Ishikawa (cell line): ENCODE data around the gene LTF.

ENCODE experiments used
- CEBPB ChIP-seq: IDR thresholded peaks from 2 replicates; pipeline ENCODE4 v1.6.1; 2012
- CREB1 ChIP-seq: IDR thresholded peaks from 2 replicates; pipeline ENCODE4 v1.6.1; 2012; ENCODE audit warnings: low read depth
- EGR1 ChIP-seq: IDR thresholded peaks from 2 replicates; pipeline ENCODE4 v1.6.1; 2012
- EP300 ChIP-seq: IDR thresholded peaks from 2 replicates; pipeline ENCODE4 v1.6.1; 2012; ENCODE audit warnings: borderline replicate concordance
- FOXM1 ChIP-seq: IDR thresholded peaks from 2 replicates; pipeline ENCODE4 v1.6.1; 2012; ENCODE audit warnings: low read depth, borderline replicate concordance
- NFIC ChIP-seq: IDR thresholded peaks from 2 replicates; pipeline ENCODE4 v1.6.1; 2012
- RAD21 ChIP-seq: IDR thresholded peaks from 2 replicates; pipeline ENCODE4 v1.6.1; 2012; ENCODE audit warnings: low read depth
- REST ChIP-seq: IDR thresholded peaks from 2 replicates; pipeline ENCODE4 v1.6.1; 2012; ENCODE audit warnings: low read depth, mild to moderate bottlenecking
- TAF1 ChIP-seq: IDR thresholded peaks from 2 replicates; pipeline ENCODE4 v1.6.1; 2012; ENCODE audit warnings: low read depth, mild to moderate bottlenecking
- TCF12 ChIP-seq: IDR thresholded peaks from 2 replicates; pipeline ENCODE4 v1.6.1; 2012; ENCODE audit warnings: low read depth
- TEAD4 ChIP-seq: IDR thresholded peaks from 2 replicates; pipeline ENCODE4 v1.6.1; 2012
- YY1 ChIP-seq: IDR thresholded peaks from 2 replicates; pipeline ENCODE4 v1.6.1; 2012; ENCODE audit warnings: low read depth
- ZBTB7A ChIP-seq: IDR thresholded peaks from 2 replicates; pipeline ENCODE4 v1.6.1; 2012; ENCODE audit warnings: low read depth
- TF ChIP-seq, protein P1 (sequence below): IDR thresholded peaks from 2 replicates; pipeline ENCODE4 v1.6.1; 2012
- TF ChIP-seq, protein P2 (sequence below): IDR thresholded peaks from 2 replicates; pipeline ENCODE4 v1.6.1; 2012

Gene LTF

GRCh38 chr3:46407970-46408369 is 56.7 kb downstream of the LTF start:
- TF ChIP-seq, protein P1, sequence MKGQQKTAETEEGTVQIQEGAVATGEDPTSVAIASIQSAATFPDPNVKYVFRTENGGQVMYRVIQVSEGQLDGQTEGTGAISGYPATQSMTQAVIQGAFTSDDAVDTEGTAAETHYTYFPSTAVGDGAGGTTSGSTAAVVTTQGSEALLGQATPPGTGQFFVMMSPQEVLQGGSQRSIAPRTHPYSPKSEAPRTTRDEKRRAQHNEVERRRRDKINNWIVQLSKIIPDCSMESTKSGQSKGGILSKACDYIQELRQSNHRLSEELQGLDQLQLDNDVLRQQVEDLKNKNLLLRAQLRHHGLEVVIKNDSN: no peak
- TF ChIP-seq, protein P2, sequence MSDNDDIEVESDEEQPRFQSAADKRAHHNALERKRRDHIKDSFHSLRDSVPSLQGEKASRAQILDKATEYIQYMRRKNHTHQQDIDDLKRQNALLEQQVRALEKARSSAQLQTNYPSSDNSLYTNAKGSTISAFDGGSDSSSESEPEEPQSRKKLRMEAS: no peak
- TF ChIP-seq CEBPB: no peak
- TF ChIP-seq TCF12: no peak
- TF ChIP-seq EGR1: no peak
- TF ChIP-seq RAD21: no peak
- TF ChIP-seq REST: no peak
- TF ChIP-seq TEAD4: no peak
- TF ChIP-seq NFIC: no peak
- TF ChIP-seq CREB1: no peak
- TF ChIP-seq TAF1: no peak
- no peak for TF ChIP-seq FOXM1
- no peak for TF ChIP-seq ZBTB7A

- TF ChIP-seq TEAD4 (no peak), ZBTB7A (no peak), FOXM1 (no peak), YY1 (no peak), CEBPB (no peak), NFIC (no peak), TAF1 (no peak), REST (no peak), TCF12 (no peak), EP300 (no peak)
- TF ChIP-seq, protein P2: no peak
Measured at GRCh38 chr3:46406788-46407611, 57.7 kb downstream of the LTF start, which contains the start of the genes CCR5AS and CCRL2. TSS of gene CCR5AS (minus strand) at chr3:46407066. TSS of gene CCRL2 (plus strand) at chr3:46407259. CDS start at chr3:46408080, 821 bp downstream.

DNA sequence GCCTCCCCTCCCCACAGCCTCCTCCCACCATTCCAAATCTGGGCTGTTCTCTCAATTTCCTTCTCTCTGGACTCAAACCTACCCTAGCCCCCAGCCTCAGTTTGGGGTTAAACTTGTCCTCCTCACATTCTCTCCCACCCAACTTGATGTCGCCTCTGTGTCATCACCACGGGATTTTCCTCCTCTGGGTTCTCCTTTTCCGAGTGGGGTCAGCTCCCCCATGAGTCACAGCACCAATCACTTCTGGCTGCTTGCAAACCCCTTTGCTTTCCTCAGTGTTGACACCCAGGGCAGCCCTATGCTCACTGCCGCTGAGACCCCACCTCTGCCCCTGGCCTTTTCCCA is 58.3 kb downstream of the LTF start:
- TF ChIP-seq EGR1 (no peak), TAF1 (no peak), EP300 (no peak), REST (no peak), TEAD4 (no peak), ZBTB7A (no peak), FOXM1 (no peak), NFIC (no peak), RAD21 (no peak), CREB1 (no peak), TCF12 (no peak)
- TF ChIP-seq, protein P1: no peak
- TF ChIP-seq, protein P2: no peak

GRCh38 chr3:46405301-46406019 is 59.2 kb downstream of the LTF start:
- TF ChIP-seq EP300 (no peak), EGR1 (no peak), TAF1 (no peak), YY1 (no peak), RAD21 (no peak), NFIC (no peak), FOXM1 (no peak), REST (no peak), TEAD4 (no peak), CREB1 (no peak), TCF12 (no peak), ZBTB7A (no peak), CEBPB (no peak)
- TF ChIP-seq, protein P2: no peak
- TF ChIP-seq, protein P1: no peak
